ENCODE data around the gene PAK2. TPM values are rescaled to one million over a fixed set of nuclear protein-coding genes. Genes with fewer than 3 reads are reported as not detected.
A peak's percentile ranks its signal among the peaks of the same experiment; 100 is the strongest.
"Not testable (repeated sequence)": the region's sequence is repeated elsewhere in the genome, so short reads cannot be mapped to it uniquely, and the experiment has no call there.

The PAK2 gene
- polyA plus RNA-seq, 1 of the 3 experiments (the other 2 are of a cell fraction): 27.9 TPM

DNA sequence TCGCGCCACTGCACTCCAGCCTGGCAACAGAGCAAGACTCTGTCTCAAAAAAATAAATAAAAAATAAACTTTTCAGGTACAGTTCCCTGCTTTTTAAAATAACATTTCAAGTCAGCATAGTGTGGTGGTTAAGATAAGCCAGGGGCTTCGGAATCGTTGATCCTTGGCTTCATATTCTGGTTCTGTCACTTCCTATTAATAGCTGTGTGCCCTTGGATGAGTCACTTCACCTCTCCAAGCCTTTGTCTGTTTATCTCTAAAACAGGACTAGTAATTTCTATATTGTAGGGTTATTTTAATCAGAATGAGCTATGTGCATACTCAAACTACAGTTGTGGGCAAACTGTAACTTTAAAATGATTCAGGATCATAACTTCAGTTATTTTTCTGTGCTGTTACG, 74.2 kb downstream of the PAK2 start (continued):
- TF ChIP-seq GABPA (IDR thresholded peaks at IDR 0.05; ENCODE audit: low read depth): no peak
- TF ChIP-seq TEAD4 (IDR thresholded peaks at IDR 0.05; ENCODE audit: borderline replicate concordance, insufficient read depth): no peak
- TF ChIP-seq RFX5 (IDR thresholded peaks at IDR 0.05; ENCODE audit: low read length): no peak
- TF ChIP-seq FOSL2 (IDR thresholded peaks at IDR 0.05; ENCODE audit: borderline replicate concordance, low read depth): peak; percentile 64
- no peak for TF ChIP-seq GATA2 (CRISPR knock-in tag; IDR thresholded peaks at IDR 0.05)
- TF ChIP-seq, protein P1, sequence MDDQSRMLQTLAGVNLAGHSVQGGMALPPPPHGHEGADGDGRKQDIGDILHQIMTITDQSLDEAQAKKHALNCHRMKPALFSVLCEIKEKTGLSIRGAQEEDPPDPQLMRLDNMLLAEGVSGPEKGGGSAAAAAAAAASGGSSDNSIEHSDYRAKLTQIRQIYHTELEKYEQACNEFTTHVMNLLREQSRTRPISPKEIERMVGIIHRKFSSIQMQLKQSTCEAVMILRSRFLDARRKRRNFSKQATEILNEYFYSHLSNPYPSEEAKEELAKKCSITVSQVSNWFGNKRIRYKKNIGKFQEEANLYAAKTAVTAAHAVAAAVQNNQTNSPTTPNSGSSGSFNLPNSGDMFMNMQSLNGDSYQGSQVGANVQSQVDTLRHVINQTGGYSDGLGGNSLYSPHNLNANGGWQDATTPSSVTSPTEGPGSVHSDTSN (IDR thresholded peaks at IDR 0.05): peak; percentile 83
- TF ChIP-seq MXI1 (IDR thresholded peaks at IDR 0.05; ENCODE audit: low read depth, low read length): no peak
- TF ChIP-seq YY1 (IDR thresholded peaks at IDR 0.05; ENCODE audit: low read depth): no peak
- TF ChIP-seq TCF12 (IDR thresholded peaks at IDR 0.05): peak; percentile 41; the same call in 1 of the 2 replicates
- no peak for TF ChIP-seq FOXM1 (IDR thresholded peaks at IDR 0.05; ENCODE audit: low read depth)

GRCh38 chr3:196821806-196822355, 82.2 kb downstream of the PAK2 start:
- 97% methylated on average over 6 of the region's 6 CpGs for WGBS (ENCODE audit: low lambda C conversion rate)
- no peaks in the 10 kb centered on the region for H4K20me1 ChIP-seq (ENCODE audit: insufficient read depth)
- no peak for DNase-seq

GRCh38 chr3:196829651-196830050, 90.0 kb downstream of the PAK2 start:
- H3K27ac ChIP-seq (ENCODE audit: low read depth in 2 of 2, low read length in 1 of 2); DNase-seq; H3K4me1 ChIP-seq (ENCODE audit: control insufficient read depth in 1 of 2, insufficient read depth in 2 of 2, low read depth in 1 of 2, low read length in 1 of 2); H3K27me3 ChIP-seq (ENCODE audit: insufficient read depth); H3K4me2 ChIP-seq; H3K4me3 ChIP-seq (ENCODE audit: low read depth in 2 of 2, low read length in 1 of 2); H3K9me2 ChIP-seq; H3K9ac ChIP-seq; CTCF ChIA-PET; POLR2A ChIA-PET; H3K9me3 ChIP-seq; H4K20me1 ChIP-seq (ENCODE audit: insufficient read depth); H2AFZ ChIP-seq (ENCODE audit: low read depth); H3K79me2 ChIP-seq (ENCODE audit: insufficient read depth); H3F3A ChIP-seq (replicated peaks; ENCODE audit: insufficient read depth): not testable (repeated sequence)
- H3K36me3 ChIP-seq (replicated peaks in 1 of 2; ENCODE audit: control insufficient read depth in 1 of 2, insufficient read depth in 2 of 2, low read length in 1 of 2): peaks cover 28 to 47% of the 10 kb centered on the region in 2 experiments
- WGBS (ENCODE audit: low lambda C conversion rate): 95% methylated on average over 3 of the region's 3 CpGs

More at GRCh38 chr3:196821806-196822355, 82.2 kb downstream of the PAK2 start:
- H3F3A ChIP-seq (replicated peaks; ENCODE audit: insufficient read depth): no peaks in the 10 kb centered on the region
- H3K27ac ChIP-seq (ENCODE audit: low read depth in 2 of 2, low read length in 1 of 2): no peak overlapping the region
- POLR2A ChIA-PET: no interaction called here
- H3K9ac ChIP-seq: no peak overlapping the region
- H3K4me1 ChIP-seq (ENCODE audit: control insufficient read depth in 1 of 2, insufficient read depth in 2 of 2, low read depth in 1 of 2, low read length in 1 of 2): no peaks in the 10 kb centered on the region
- H3K9me3 ChIP-seq: no peaks in the 10 kb centered on the region
- TF ChIP-seq CTCF (IDR thresholded peaks at IDR 0.05) (no peak), SMC3 (IDR thresholded peaks at IDR 0.05; ENCODE audit: low read depth, low read length) (no peak), NRF1 (IDR thresholded peaks at IDR 0.05; ENCODE audit: low read depth, low read length) (no peak), NFIC (IDR thresholded peaks at IDR 0.05; ENCODE audit: borderline replicate concordance) (no peak), JUND (IDR thresholded peaks at IDR 0.05) (no peak), MXI1 (IDR thresholded peaks at IDR 0.05; ENCODE audit: low read depth, low read length) (no peak), GATA2 (CRISPR knock-in tag; IDR thresholded peaks at IDR 0.05) (no peak), POLR2AphosphoS5 (IDR thresholded peaks at IDR 0.05; ENCODE audit: low read depth, low read length) (no peak), FOSL2 (IDR thresholded peaks at IDR 0.05; ENCODE audit: borderline replicate concordance, low read depth) (no peak), FOXM1 (IDR thresholded peaks at IDR 0.05; ENCODE audit: low read depth) (no peak)
- no peaks in the 10 kb centered on the region for H3K9me2 ChIP-seq
- peaks cover 43 to 79% of the 10 kb centered on the region in 2 experiments for H3K36me3 ChIP-seq (replicated peaks in 1 of 2; ENCODE audit: control insufficient read depth in 1 of 2, insufficient read depth in 2 of 2, low read length in 1 of 2)
- no peak overlapping the region for H3K4me2 ChIP-seq
- no peak overlapping the region for H3K4me3 ChIP-seq (ENCODE audit: low read depth in 2 of 2, low read length in 1 of 2)
- CTCF ChIA-PET: no interaction called here
- no peaks in the 10 kb centered on the region for H3K27me3 ChIP-seq (ENCODE audit: insufficient read depth)
- H2AFZ ChIP-seq (ENCODE audit: low read depth): no peak overlapping the region
- H3K79me2 ChIP-seq (ENCODE audit: insufficient read depth): no peaks in the 10 kb centered on the region; the same call in 1 of the 2 replicates
